Testis (tissue), 3 donors: ENCODE results near the gene MYO1E. TPM values are rescaled to one million over a fixed set of nuclear protein-coding genes. Genes with fewer than 3 reads are reported as not detected.

Experiments used
- DNase-seq: peaks from one replicate; pipeline ENCODE4 v3.0.0-alpha.2; 2019
- H3K27ac ChIP-seq, 2 donors: fragments of 200-600 bp; sonication (generic); one replicate each; pipeline ENCODE4 v1.5.1; 2019
- H3K27me3 ChIP-seq: fragments of 200-600 bp; sonication (generic); one replicate; pipeline ENCODE4 v1.5.1; 2019
- H3K36me3 ChIP-seq: fragments of 200-600 bp; sonication (generic); one replicate; pipeline ENCODE4 v1.5.1; 2017; ENCODE audit warnings: low read depth; ENCODE audit errors: missing control alignments
- H3K4me1 ChIP-seq: fragments of 200-600 bp; sonication (generic); one replicate; pipeline ENCODE4 v1.5.1; 2019
- H3K4me3 ChIP-seq, 2 donors: fragments of 200-600 bp; sonication (generic); one replicate each; pipeline ENCODE4 v1.5.1; 2017 to 2019
- H3K9me3 ChIP-seq: fragments of 200-600 bp; sonication (generic); one replicate; pipeline ENCODE4 v1.5.1; 2017
- CTCF ChIP-seq, 3 experiments: fragments of 450-650 bp in 2 of 3; fragments of 200-600 bp in 1 of 3; sonication (generic) in 1 of 3; IDR thresholded peaks; one replicate each; pipeline ENCODE4 v1.5.1; 2016 to 2019; ENCODE audit warnings: antibody characterized with exemption in 3 of 3, mild to moderate bottlenecking in 2 of 3, moderate library complexity in 1 of 3
- POLR2A ChIP-seq: fragments of 450-650 bp; IDR thresholded peaks from one replicate; pipeline ENCODE4 v1.6.1; 2017; ENCODE audit warnings: antibody characterized with exemption, mild to moderate bottlenecking, moderate library complexity
- whole genome bisulfite sequencing, 2 donors: methylation state at CpG; one replicate each; pipeline ENCODE4 v1.1.5; 2018; 5-methylcytosine and 5-hydroxymethylcytosine counted together
- intact Hi-C: fragments of 100-400 bp; cut with DNase I; formaldehyde crosslinking; loops from one replicate; pipeline ENCODE4 v1.15.1; 2023; ENCODE audit warnings: low total_unique reads
- polyA plus RNA-seq: library from polyadenylated mRNA; stranded (reverse); fragments of 350-450 nt; fragmentation: Illumina TruSeq; extraction: RNeasy Lipid Tissue Mini Kit (QIAGEN cat#74804); gene quantifications from one replicate; pipeline ENCODE4 v1.2.3, GENCODE V29; 2014; ENCODE audit warnings: low read depth, low replicate concordance; ENCODE audit not compliant: insufficient read depth
- total RNA-seq, 2 donors: library from RNA; depleted of rRNA; stranded (reverse); fragments of >200 nt; gene quantifications; one replicate each; pipeline ENCODE4 v1.2.3, GENCODE V29; 2016

Gene MYO1E
- total and polyA plus RNA-seq, 3 donors from 2014 or later, result 14.3 to 23.4 (median 22.5) TPM

- intact Hi-C loops, result no loop called here
- H3K4me1 ChIP-seq, result no peaks in the 10 kb centered on the region
- no peaks in the 10 kb centered on the region for H3K9me3 ChIP-seq
These were observed 8.4 kb upstream of the MYO1E start for GRCh38 chr15:59380902-59381610.

GRCh38 chr15:59379531-59379930 is 6.9 kb upstream of the MYO1E start:
- Histone ChIP-seq H3K27ac (no peak overlapping the region), H3K27me3 (no peaks in the 10 kb centered on the region), H3K4me1 (no peaks in the 10 kb centered on the region), H3K9me3 (no peaks in the 10 kb centered on the region), H3K4me3 (no peak overlapping the region), H3K36me3 (no peaks in the 10 kb centered on the region)
- intact Hi-C loops, result loop anchor here (10.0 kb wide), 1 partner anchor 215 kb away; no protein-coding TSS in a partner anchor
- no peak for TF ChIP-seq POLR2A
- no peak for TF ChIP-seq CTCF (IDR thresholded peaks at IDR 0.05)
- WGBS, 2 donors, result 80 to 90% methylated on average over 1 of the region's 1 CpG
- DNase-seq, result no peak

More at GRCh38 chr15:59380902-59381610, 8.4 kb upstream of the MYO1E start:
- Histone ChIP-seq H3K4me3 (no peak overlapping the region), H3K36me3 (no peaks in the 10 kb centered on the region), H3K27me3 (no peaks in the 10 kb centered on the region), H3K27ac (no peak overlapping the region)
- DNase-seq, result no peak
- WGBS, 2 donors, result 68 to 70% methylated on average over 7 of the region's 7 CpGs
- TF ChIP-seq CTCF (IDR thresholded peaks at IDR 0.05) (no peak), POLR2A (no peak)

- Histone ChIP-seq H3K9me3 (no peaks in the 10 kb centered on the region), H3K4me1 (no peaks in the 10 kb centered on the region), H3K4me3 (no peak overlapping the region), H3K27ac (no peak overlapping the region), H3K27me3 (no peaks in the 10 kb centered on the region), H3K36me3 (no peaks in the 10 kb centered on the region)
- intact Hi-C loops, result loop anchor here (10.0 kb wide), 1 partner anchor 214 kb away; no protein-coding TSS in a partner anchor
- no peak for DNase-seq
- no peak for TF ChIP-seq CTCF (IDR thresholded peaks at IDR 0.05)
- no peak for TF ChIP-seq POLR2A
These were observed 6.2 kb upstream of the MYO1E start for GRCh38 chr15:59378855-59379254.

- Histone ChIP-seq H3K9me3 (no peaks in the 10 kb centered on the region), H3K27ac (no peak overlapping the region), H3K4me3 (no peak overlapping the region), H3K36me3 (no peaks in the 10 kb centered on the region), H3K27me3 (no peaks in the 10 kb centered on the region), H3K4me1 (no peaks in the 10 kb centered on the region)
- WGBS, 2 donors, result 84 to 90% methylated on average over 3 of the region's 3 CpGs
- TF ChIP-seq POLR2A (no peak), CTCF (IDR thresholded peaks at IDR 0.05) (no peak)
- intact Hi-C loops, result loop anchor here (10.0 kb wide), 1 partner anchor 213 kb away; no protein-coding TSS in a partner anchor
- DNase-seq, result no peak
These were observed 5.3 kb upstream of the MYO1E start for GRCh38 chr15:59377924-59378323.

- intact Hi-C loops, result loop anchor here (10.0 kb wide), 1 partner anchor 212 kb away; no protein-coding TSS in a partner anchor
These were observed 4.1 kb upstream of the MYO1E start for GRCh38 chr15:59376733-59377132.

More at GRCh38 chr15:59376733-59377132, 4.1 kb upstream of the MYO1E start:
- 65 to 95% methylated on average over 2 of the region's 2 CpGs for WGBS, 2 donors
- no peak for DNase-seq
- Histone ChIP-seq H3K27me3 (no peaks in the 10 kb centered on the region), H3K27ac (no peak overlapping the region), H3K36me3 (no peaks in the 10 kb centered on the region), H3K4me1 (no peaks in the 10 kb centered on the region), H3K9me3 (no peaks in the 10 kb centered on the region), H3K4me3 (no peak overlapping the region)
- TF ChIP-seq CTCF (IDR thresholded peaks at IDR 0.05) (no peak), POLR2A (no peak)
